ENCODE measurements around the gene MYB.

- TF ChIP-seq, protein P1, sequence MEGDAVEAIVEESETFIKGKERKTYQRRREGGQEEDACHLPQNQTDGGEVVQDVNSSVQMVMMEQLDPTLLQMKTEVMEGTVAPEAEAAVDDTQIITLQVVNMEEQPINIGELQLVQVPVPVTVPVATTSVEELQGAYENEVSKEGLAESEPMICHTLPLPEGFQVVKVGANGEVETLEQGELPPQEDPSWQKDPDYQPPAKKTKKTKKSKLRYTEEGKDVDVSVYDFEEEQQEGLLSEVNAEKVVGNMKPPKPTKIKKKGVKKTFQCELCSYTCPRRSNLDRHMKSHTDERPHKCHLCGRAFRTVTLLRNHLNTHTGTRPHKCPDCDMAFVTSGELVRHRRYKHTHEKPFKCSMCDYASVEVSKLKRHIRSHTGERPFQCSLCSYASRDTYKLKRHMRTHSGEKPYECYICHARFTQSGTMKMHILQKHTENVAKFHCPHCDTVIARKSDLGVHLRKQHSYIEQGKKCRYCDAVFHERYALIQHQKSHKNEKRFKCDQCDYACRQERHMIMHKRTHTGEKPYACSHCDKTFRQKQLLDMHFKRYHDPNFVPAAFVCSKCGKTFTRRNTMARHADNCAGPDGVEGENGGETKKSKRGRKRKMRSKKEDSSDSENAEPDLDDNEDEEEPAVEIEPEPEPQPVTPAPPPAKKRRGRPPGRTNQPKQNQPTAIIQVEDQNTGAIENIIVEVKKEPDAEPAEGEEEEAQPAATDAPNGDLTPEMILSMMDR (IDR thresholded peaks at IDR 0.05), result no peak
- no peak for TF ChIP-seq POLR2A (IDR thresholded peaks at IDR 0.05)
These were observed 63.7 kb downstream of the MYB start for GRCh38 chr6:135244805-135245204.
